ENCODE data around the gene TLR6.

DNA sequence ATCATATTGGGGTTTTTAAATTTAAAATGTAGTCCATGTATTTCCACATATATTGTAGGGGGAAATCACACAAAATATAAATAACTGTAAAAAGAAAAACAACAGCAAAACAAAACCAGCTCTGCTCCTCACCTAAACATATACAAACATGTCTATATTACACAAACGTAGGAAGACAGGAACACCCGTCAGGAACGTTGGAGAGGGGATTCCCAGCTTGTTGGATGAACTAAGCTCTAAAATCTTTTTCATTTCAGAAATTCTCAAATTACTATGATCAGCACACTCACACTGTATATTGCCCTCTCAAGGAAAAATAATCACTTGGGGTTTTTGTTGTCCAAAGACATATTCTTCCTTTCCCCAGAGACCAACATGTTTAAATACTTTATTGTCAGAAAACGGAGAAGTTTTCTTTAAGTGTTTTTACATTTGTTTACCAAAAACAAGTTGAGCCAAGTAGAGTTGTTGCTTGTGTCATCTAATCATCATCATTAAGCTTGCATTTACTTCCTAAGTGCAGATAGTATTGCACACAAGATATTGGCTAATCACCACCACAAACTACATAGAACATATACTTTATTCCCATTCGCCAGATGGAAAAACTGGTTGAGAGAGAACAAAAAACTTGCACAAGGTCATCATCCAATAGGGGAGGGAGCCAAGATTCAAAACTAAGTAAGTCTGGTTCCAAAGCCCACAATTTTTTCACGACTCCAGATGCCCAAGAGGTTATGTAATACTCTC lies 71.4 kb downstream of the TLR6 start:
- no peak for TF ChIP-seq CTCF (conservative IDR thresholded peaks at IDR 0.05)
- TF ChIP-seq ZFX (IDR thresholded peaks at IDR 0.05): no peak

Measured in C4-2B (cell line).